DND-41 (cell line): ENCODE measurements around the gene CACNA1F.

Source experiments
- CTCF ChIP-seq: IDR thresholded peaks from 2 replicates; pipeline ENCODE4 v1.5.1; 2012; ENCODE audit warnings: borderline replicate concordance, low read length, moderate library complexity, mild to moderate bottlenecking; ENCODE audit not compliant: poor library complexity, severe bottlenecking; ENCODE audit errors: extremely low read depth
- EZH2 ChIP-seq: IDR thresholded peaks from 3 replicates; pipeline ENCODE4 v1.6.1; 2012; ENCODE audit warnings: borderline replicate concordance, low read depth, mild to moderate bottlenecking, moderate library complexity, low read length, inconsistent platforms; ENCODE audit not compliant: severe bottlenecking

DNA sequence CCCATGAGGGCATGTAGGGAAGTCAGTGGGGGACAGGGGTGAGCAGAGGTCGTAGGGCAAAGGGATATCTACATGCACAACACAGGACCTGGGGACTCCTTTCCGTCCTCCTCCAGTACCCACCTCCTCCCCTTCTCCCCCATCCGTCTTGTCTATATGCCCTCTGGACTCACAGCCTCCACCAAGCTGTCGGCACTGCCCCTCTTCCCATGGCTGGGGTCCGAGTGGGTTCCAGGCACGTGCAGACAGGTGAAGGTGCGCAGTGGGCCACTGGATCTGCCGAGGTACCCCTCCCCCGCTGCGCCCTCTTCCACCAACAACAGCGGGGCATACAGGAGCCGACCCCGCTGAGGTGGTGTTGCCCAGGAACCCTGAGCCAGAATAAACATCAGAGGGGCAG is 27.7 kb downstream of the CACNA1F start:
- TF ChIP-seq CTCF (no peak), EZH2 (no peak)
